ENCODE results near the gene CNOT3. TPM values are rescaled to one million over a fixed set of nuclear protein-coding genes. Genes with fewer than 3 reads are reported as not detected.

The CNOT3 gene
- total RNA-seq, 1 donor from 2014 or later, result 39.4 TPM

DNA sequence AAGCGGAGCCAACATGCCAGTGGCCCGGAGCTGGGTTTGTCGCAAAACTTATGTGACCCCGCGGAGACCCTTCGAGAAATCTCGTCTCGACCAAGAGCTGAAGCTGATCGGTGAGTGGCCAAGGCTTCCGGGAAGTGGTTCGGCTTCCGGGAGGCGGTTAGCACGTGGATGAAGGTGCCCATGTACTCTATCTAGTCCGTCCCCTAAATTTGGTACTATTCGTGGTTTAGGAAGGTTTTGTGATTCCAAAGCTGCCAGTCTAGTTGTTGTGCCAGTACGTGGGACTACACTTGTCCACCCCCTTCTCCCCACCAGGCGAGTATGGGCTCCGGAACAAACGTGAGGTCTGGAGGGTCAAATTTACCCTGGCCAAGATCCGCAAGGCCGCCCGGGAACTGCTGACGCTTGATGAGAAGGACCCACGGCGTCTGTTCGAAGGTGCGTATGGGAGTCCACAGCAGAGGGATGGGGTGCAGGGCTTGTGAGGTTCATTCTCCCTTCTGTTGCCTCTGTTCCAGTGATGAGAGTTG lies 63.7 kb downstream of the CNOT3 start:
- DNase-seq (no peak), ATAC-seq (no peak)
- intact Hi-C loops (cut with DNase I), result no loop called here
- Histone ChIP-seq H3K4me1 (peaks cover 46% of the 10 kb centered on the region), H3K36me3 (peaks cover 51% of the 10 kb centered on the region), H3K9me3 (no peaks in the 10 kb centered on the region), H3K27ac (peak overlapping the region; percentile 95), H3K4me3 (peak overlapping the region; percentile 90), H3K27me3 (no peaks in the 10 kb centered on the region)
- TF ChIP-seq, protein P1, sequence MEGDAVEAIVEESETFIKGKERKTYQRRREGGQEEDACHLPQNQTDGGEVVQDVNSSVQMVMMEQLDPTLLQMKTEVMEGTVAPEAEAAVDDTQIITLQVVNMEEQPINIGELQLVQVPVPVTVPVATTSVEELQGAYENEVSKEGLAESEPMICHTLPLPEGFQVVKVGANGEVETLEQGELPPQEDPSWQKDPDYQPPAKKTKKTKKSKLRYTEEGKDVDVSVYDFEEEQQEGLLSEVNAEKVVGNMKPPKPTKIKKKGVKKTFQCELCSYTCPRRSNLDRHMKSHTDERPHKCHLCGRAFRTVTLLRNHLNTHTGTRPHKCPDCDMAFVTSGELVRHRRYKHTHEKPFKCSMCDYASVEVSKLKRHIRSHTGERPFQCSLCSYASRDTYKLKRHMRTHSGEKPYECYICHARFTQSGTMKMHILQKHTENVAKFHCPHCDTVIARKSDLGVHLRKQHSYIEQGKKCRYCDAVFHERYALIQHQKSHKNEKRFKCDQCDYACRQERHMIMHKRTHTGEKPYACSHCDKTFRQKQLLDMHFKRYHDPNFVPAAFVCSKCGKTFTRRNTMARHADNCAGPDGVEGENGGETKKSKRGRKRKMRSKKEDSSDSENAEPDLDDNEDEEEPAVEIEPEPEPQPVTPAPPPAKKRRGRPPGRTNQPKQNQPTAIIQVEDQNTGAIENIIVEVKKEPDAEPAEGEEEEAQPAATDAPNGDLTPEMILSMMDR (IDR thresholded peaks at IDR 0.05), result no peak

DNA sequence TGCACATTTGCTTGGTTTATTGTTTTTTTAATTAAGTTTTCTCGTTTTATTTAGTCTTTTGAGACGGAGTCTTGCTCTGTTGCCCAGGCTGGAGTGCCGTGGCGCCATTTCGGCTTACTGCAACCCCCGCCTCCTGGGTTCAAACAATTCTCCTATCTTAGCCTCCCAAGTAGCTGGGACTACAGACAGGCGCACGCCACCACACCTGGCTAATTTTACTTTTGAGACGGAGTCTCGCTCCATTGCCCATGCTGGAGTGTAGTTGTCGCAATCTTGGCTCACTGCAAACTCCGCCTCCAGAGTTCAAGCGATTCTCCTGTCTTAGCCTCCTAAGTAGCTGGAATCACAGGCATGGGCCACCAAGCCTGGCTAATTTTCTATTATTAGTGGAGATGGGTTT lies 64.4 kb downstream of the CNOT3 start:
- DNase-seq (no peak), ATAC-seq (no peak)
- peaks cover 54% of the 10 kb centered on the region for H3K4me1 ChIP-seq
- no peaks in the 10 kb centered on the region for H3K9me3 ChIP-seq
- TF ChIP-seq, protein P1 (IDR thresholded peaks at IDR 0.05), result no peak
- peak overlapping the region; percentile 95 for H3K27ac ChIP-seq
- peaks cover 58% of the 10 kb centered on the region for H3K36me3 ChIP-seq
- no peaks in the 10 kb centered on the region for H3K27me3 ChIP-seq
- intact Hi-C loops (cut with DNase I), result no loop called here
- peak overlapping the region; percentile 90 for H3K4me3 ChIP-seq

DNA sequence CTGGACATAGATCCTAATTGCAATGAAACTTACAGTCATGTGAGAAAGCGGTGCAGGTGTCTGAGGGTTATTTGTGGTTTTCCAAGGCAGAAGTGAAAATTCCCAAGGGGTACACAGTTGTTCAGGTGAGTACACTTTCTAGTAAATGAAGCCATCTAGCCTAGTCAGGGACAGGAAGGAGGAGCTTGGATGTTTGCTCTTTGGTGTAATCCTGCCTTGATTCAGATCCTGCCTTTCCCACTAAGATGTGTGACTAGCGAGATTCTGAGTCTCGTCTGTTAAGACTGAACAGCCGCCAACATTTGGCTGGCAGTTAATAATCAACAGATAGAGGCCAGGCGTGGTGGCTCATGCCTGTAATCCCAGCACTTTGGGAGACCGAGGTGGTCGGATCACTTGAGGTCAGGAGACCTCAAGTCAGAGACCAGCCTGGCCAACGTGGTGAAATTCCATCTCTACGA lies 65.6 kb downstream of the CNOT3 start:
- Histone ChIP-seq H3K36me3 (peaks cover 68% of the 10 kb centered on the region), H3K27me3 (no peaks in the 10 kb centered on the region), H3K9me3 (no peaks in the 10 kb centered on the region), H3K4me3 (peak overlapping the region; percentile 90), H3K4me1 (peaks cover 66% of the 10 kb centered on the region), H3K27ac (peak overlapping the region; percentile 45)
- TF ChIP-seq, protein P1 (IDR thresholded peaks at IDR 0.05), result no peak
- intact Hi-C loops (cut with DNase I), result no loop called here
- DNase-seq (no peak), ATAC-seq (no peak)

DNA sequence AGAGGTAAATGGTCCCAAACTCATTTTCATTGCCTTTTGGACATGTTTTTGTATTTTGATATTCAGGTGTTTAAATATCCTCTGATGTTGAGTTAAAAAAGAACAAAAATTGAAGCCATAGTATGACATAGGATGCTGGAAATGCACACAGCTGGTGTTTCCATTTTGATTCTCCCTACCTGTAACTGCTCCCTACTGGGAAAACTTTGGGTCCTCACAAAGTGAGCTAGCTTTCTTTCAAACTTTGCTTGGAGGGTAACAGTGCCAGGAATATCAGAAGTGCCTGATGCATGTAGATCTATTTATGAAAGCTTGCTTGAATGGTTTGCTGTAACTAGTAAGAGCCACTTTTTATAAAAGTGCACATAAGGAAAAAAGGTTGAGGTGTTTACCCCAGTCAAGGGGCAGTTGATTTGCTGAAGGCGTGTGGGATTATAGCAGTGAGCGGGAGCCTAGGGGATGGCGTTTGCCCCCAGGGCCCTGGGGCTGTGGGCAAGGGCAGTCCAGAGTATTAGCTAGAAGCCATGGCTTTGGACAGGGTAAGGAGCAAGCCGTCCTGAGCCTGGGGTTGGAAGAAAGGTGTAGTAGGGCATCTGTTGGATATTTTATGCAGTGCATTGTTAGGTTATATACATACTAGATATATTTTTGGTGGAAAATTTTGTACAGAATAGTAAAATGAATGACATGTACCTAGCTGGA lies 67.4 kb downstream of the CNOT3 start:
- peaks cover 68% of the 10 kb centered on the region for H3K36me3 ChIP-seq
- intact Hi-C loops (cut with DNase I), result no loop called here
- TF ChIP-seq, protein P1 (IDR thresholded peaks at IDR 0.05), result no peak
- peak overlapping the region; percentile 90 for H3K4me3 ChIP-seq
- H3K4me1 ChIP-seq, result peaks cover 80% of the 10 kb centered on the region
- H3K9me3 ChIP-seq, result no peaks in the 10 kb centered on the region
- ATAC-seq (no peak), DNase-seq (no peak)
- no peak overlapping the region for H3K27ac ChIP-seq
- H3K27me3 ChIP-seq, result no peaks in the 10 kb centered on the region

Other genes starting within 250 kb of the CNOT3 start
- gene CACNG7, start 228.5 kb upstream of the CNOT3 start, total RNA-seq, result not detected
- 0.12 TPM for gene CACNG8, start 174.8 kb upstream of the CNOT3 start, total RNA-seq
- gene CACNG6, start 146.1 kb upstream of the CNOT3 start, total RNA-seq, result not detected
- 1.1 TPM for gene VSTM1, start 73.9 kb upstream of the CNOT3 start, total RNA-seq
- not detected for gene TARM1, start 56.4 kb upstream of the CNOT3 start, total RNA-seq
- 59.5 TPM for gene OSCAR, start 37.0 kb upstream of the CNOT3 start, total RNA-seq
- 115 TPM for gene NDUFA3, start 34.9 kb upstream of the CNOT3 start, total RNA-seq
- 19.5 TPM for gene TFPT, start 22.1 kb upstream of the CNOT3 start, total RNA-seq
- gene PRPF31, start 22.0 kb upstream of the CNOT3 start, total RNA-seq, result 44.9 TPM
- 9.2 TPM for gene LENG1, start 22.0 kb downstream of the CNOT3 start, total RNA-seq
- gene TMC4, start 35.4 kb downstream of the CNOT3 start, total RNA-seq, result 48.3 TPM
- 57.9 TPM for gene MBOAT7, start 51.8 kb downstream of the CNOT3 start, total RNA-seq
- 34.7 TPM for gene TSEN34, start 53.5 kb downstream of the CNOT3 start, total RNA-seq
- gene RPS9, start 63.1 kb downstream of the CNOT3 start, total RNA-seq, result 1,039 TPM
- 61.5 TPM for gene LILRB3, start 85.2 kb downstream of the CNOT3 start, total RNA-seq
- 21.4 TPM for gene LILRA6, start 105.0 kb downstream of the CNOT3 start, total RNA-seq
- gene LILRB5, start 119.5 kb downstream of the CNOT3 start, total RNA-seq, result 9.1 TPM
- gene LILRB2, start 143.3 kb downstream of the CNOT3 start, total RNA-seq, result 18.8 TPM
- 13.5 TPM for gene LILRA5, start 175.4 kb downstream of the CNOT3 start, total RNA-seq
- gene LILRA4, start 201.4 kb downstream of the CNOT3 start, total RNA-seq, result 4.8 TPM
- 87.8 TPM for gene LAIR1, start 227.2 kb downstream of the CNOT3 start, total RNA-seq

Data from upper lobe of right lung (tissue), 1 donor.